Stimulated activated memory B cell treated with anti-CD40 and anti-IgM and Interleukin-4, amounts not matched to agents 10 μg/mL and 1 μg/mL and 100 μg/mL, for 72 hours (primary cell): Measurements from ENCODE around the gene PHKA1.
"Not testable (repeated sequence)": the region's sequence is repeated elsewhere in the genome, so short reads cannot be mapped to it uniquely, and the experiment has no call there.

Experiments
- ATAC-seq: fragments of 150-1000 bp; cut with Tn5 transposase; 2 replicates; pipeline ENCODE4 v1.10.0; 2021
- H3K27ac Mint-ChIP-seq: one replicate; pipeline ENCODE4 v1.8.0; 2022; ENCODE audit warnings: mild to moderate bottlenecking, mixed read lengths
- H3K27me3 Mint-ChIP-seq: one replicate; pipeline ENCODE4 v1.8.0; 2022; ENCODE audit warnings: mixed read lengths
- H3K36me3 Mint-ChIP-seq: one replicate; pipeline ENCODE4 v1.8.0; 2022; ENCODE audit warnings: mixed read lengths
- H3K4me1 Mint-ChIP-seq: one replicate; pipeline ENCODE4 v1.8.0; 2022; ENCODE audit warnings: mixed read lengths
- H3K4me3 Mint-ChIP-seq: one replicate; pipeline ENCODE4 v1.8.0; 2022; ENCODE audit warnings: mild to moderate bottlenecking, moderate library complexity, mixed read lengths
- H3K9me3 Mint-ChIP-seq: one replicate; pipeline ENCODE4 v1.8.0; 2022; ENCODE audit warnings: mixed read lengths

The PHKA1 gene

GRCh38 chrX:72687396-72687795, 26.7 kb downstream of the PHKA1 start:
- Mint-ChIP-seq H3K4me1 (no peaks in the 10 kb centered on the region), H3K27me3 (no peaks in the 10 kb centered on the region), H3K4me3 (no peak overlapping the region), H3K9me3 (no peaks in the 10 kb centered on the region), H3K36me3 (no peaks in the 10 kb centered on the region), H3K27ac (no peak overlapping the region)
- no peak for ATAC-seq

- H3K27ac Mint-ChIP-seq, result no peak overlapping the region
- H3K27me3 Mint-ChIP-seq, result no peaks in the 10 kb centered on the region
- no peaks in the 10 kb centered on the region for H3K36me3 Mint-ChIP-seq
- no peak overlapping the region for H3K4me3 Mint-ChIP-seq
- no peaks in the 10 kb centered on the region for H3K4me1 Mint-ChIP-seq
- H3K9me3 Mint-ChIP-seq, result no peaks in the 10 kb centered on the region
- no peak for ATAC-seq
Measured at GRCh38 chrX:72685810-72686456, 28.2 kb downstream of the PHKA1 start.

- H3K27ac Mint-ChIP-seq, result no peak overlapping the region
- no peak for ATAC-seq
- no peaks in the 10 kb centered on the region for H3K9me3 Mint-ChIP-seq
- H3K4me1 Mint-ChIP-seq, result no peaks in the 10 kb centered on the region
- H3K27me3 Mint-ChIP-seq, result no peaks in the 10 kb centered on the region
- H3K4me3 Mint-ChIP-seq, result no peak overlapping the region
- H3K36me3 Mint-ChIP-seq, result no peaks in the 10 kb centered on the region
Measured at GRCh38 chrX:72685018-72685417, 29.1 kb downstream of the PHKA1 start.

GRCh38 chrX:72683631-72684030, 30.5 kb downstream of the PHKA1 start:
- no peaks in the 10 kb centered on the region for H3K4me1 Mint-ChIP-seq
- H3K27ac Mint-ChIP-seq, result no peak overlapping the region
- H3K36me3 Mint-ChIP-seq, result no peaks in the 10 kb centered on the region
- H3K27me3 Mint-ChIP-seq, result no peaks in the 10 kb centered on the region
- no peak for ATAC-seq
- H3K9me3 Mint-ChIP-seq, result peaks cover 3% of the 10 kb centered on the region
- no peak overlapping the region for H3K4me3 Mint-ChIP-seq

GRCh38 chrX:72676465-72676864, 37.6 kb downstream of the PHKA1 start:
- H3K4me1 Mint-ChIP-seq, result no peaks in the 10 kb centered on the region
- no peak for ATAC-seq
- no peak overlapping the region for H3K4me3 Mint-ChIP-seq
- no peak overlapping the region for H3K27ac Mint-ChIP-seq
- peaks cover 3% of the 10 kb centered on the region for H3K9me3 Mint-ChIP-seq
- H3K36me3 Mint-ChIP-seq, result no peaks in the 10 kb centered on the region
- no peaks in the 10 kb centered on the region for H3K27me3 Mint-ChIP-seq

GRCh38 chrX:72673951-72674350, 40.2 kb downstream of the PHKA1 start:
- ATAC-seq, H3K9me3 Mint-ChIP-seq, H3K4me3 Mint-ChIP-seq, H3K36me3 Mint-ChIP-seq, H3K4me1 Mint-ChIP-seq, H3K27ac Mint-ChIP-seq, H3K27me3 Mint-ChIP-seq: not testable (repeated sequence)

GRCh38 chrX:72669508-72669907, 44.6 kb downstream of the PHKA1 start:
- not testable (repeated sequence) for H3K9me3 Mint-ChIP-seq, ATAC-seq, H3K4me1 Mint-ChIP-seq, H3K27me3 Mint-ChIP-seq, H3K27ac Mint-ChIP-seq, H3K4me3 Mint-ChIP-seq, H3K36me3 Mint-ChIP-seq

- Mint-ChIP-seq H3K27ac (no peak overlapping the region), H3K9me3 (peaks cover 4% of the 10 kb centered on the region), H3K4me3 (no peak overlapping the region), H3K36me3 (no peaks in the 10 kb centered on the region), H3K4me1 (no peaks in the 10 kb centered on the region), H3K27me3 (no peaks in the 10 kb centered on the region)
- no peak for ATAC-seq
Measured at GRCh38 chrX:72666451-72666850, 47.7 kb downstream of the PHKA1 start.

GRCh38 chrX:72663737-72664136, 50.4 kb downstream of the PHKA1 start:
- Mint-ChIP-seq H3K4me1 (no peaks in the 10 kb centered on the region), H3K4me3 (no peak overlapping the region), H3K27me3 (no peaks in the 10 kb centered on the region), H3K36me3 (no peaks in the 10 kb centered on the region), H3K9me3 (peaks cover 4% of the 10 kb centered on the region), H3K27ac (no peak overlapping the region)
- ATAC-seq, result no peak

GRCh38 chrX:72662020-72662747, 51.9 kb downstream of the PHKA1 start:
- Mint-ChIP-seq H3K4me3 (no peak overlapping the region), H3K36me3 (no peaks in the 10 kb centered on the region), H3K4me1 (no peaks in the 10 kb centered on the region), H3K9me3 (peaks cover 4% of the 10 kb centered on the region), H3K27ac (no peak overlapping the region), H3K27me3 (no peaks in the 10 kb centered on the region)
- ATAC-seq, result no peak

GRCh38 chrX:72659723-72660122, 54.4 kb downstream of the PHKA1 start:
- no peaks in the 10 kb centered on the region for H3K4me1 Mint-ChIP-seq
- ATAC-seq, result no peak
- no peak overlapping the region for H3K27ac Mint-ChIP-seq
- no peak overlapping the region for H3K4me3 Mint-ChIP-seq
- H3K27me3 Mint-ChIP-seq, result no peaks in the 10 kb centered on the region
- peaks cover 4% of the 10 kb centered on the region for H3K9me3 Mint-ChIP-seq
- no peaks in the 10 kb centered on the region for H3K36me3 Mint-ChIP-seq

GRCh38 chrX:72652082-72652481, 62.0 kb downstream of the PHKA1 start:
- ATAC-seq, result no peak
- Mint-ChIP-seq H3K4me3 (no peak overlapping the region), H3K9me3 (no peaks in the 10 kb centered on the region), H3K36me3 (no peaks in the 10 kb centered on the region), H3K27me3 (no peaks in the 10 kb centered on the region), H3K27ac (no peak overlapping the region), H3K4me1 (no peaks in the 10 kb centered on the region)

GRCh38 chrX:72644946-72645345, 69.2 kb downstream of the PHKA1 start:
- H3K4me3 Mint-ChIP-seq, result no peak overlapping the region
- no peak for ATAC-seq
- no peak overlapping the region for H3K27ac Mint-ChIP-seq
- no peaks in the 10 kb centered on the region for H3K9me3 Mint-ChIP-seq
- no peaks in the 10 kb centered on the region for H3K4me1 Mint-ChIP-seq
- no peaks in the 10 kb centered on the region for H3K36me3 Mint-ChIP-seq
- no peaks in the 10 kb centered on the region for H3K27me3 Mint-ChIP-seq

GRCh38 chrX:72641611-72642010, 72.5 kb downstream of the PHKA1 start:
- no peaks in the 10 kb centered on the region for H3K36me3 Mint-ChIP-seq
- H3K9me3 Mint-ChIP-seq, result no peaks in the 10 kb centered on the region
- no peaks in the 10 kb centered on the region for H3K27me3 Mint-ChIP-seq
- no peak for ATAC-seq
- H3K4me1 Mint-ChIP-seq, result no peaks in the 10 kb centered on the region
- H3K27ac Mint-ChIP-seq, result no peak overlapping the region
- no peak overlapping the region for H3K4me3 Mint-ChIP-seq

GRCh38 chrX:72635930-72636329, 78.2 kb downstream of the PHKA1 start:
- ATAC-seq, result no peak
- Mint-ChIP-seq H3K27me3 (no peaks in the 10 kb centered on the region), H3K9me3 (no peaks in the 10 kb centered on the region), H3K27ac (no peak overlapping the region), H3K4me1 (no peaks in the 10 kb centered on the region), H3K4me3 (no peak overlapping the region), H3K36me3 (no peaks in the 10 kb centered on the region)

GRCh38 chrX:72634331-72634730, 79.8 kb downstream of the PHKA1 start:
- H3K4me3 Mint-ChIP-seq, result no peak overlapping the region
- H3K4me1 Mint-ChIP-seq, result no peaks in the 10 kb centered on the region
- ATAC-seq, result no peak

More at GRCh38 chrX:72634331-72634730, 79.8 kb downstream of the PHKA1 start:
- Mint-ChIP-seq H3K27me3 (no peaks in the 10 kb centered on the region), H3K36me3 (no peaks in the 10 kb centered on the region), H3K9me3 (peaks cover 4% of the 10 kb centered on the region), H3K27ac (no peak overlapping the region)
